Head of caudate nucleus (tissue), 42 donors: Measurements from ENCODE around the gene LDLRAD1.
A peak's percentile ranks its signal among the peaks of the same experiment; 100 is the strongest.
"Not testable (repeated sequence)": the region's sequence is repeated elsewhere in the genome, so short reads cannot be mapped to it uniquely, and the experiment has no call there.

Experiments
- DNase-seq, 42 donors: peaks; one replicate each; pipeline versions ENCODE4 v3.0.0 to v3.0.0-alpha.2; 2020 to 2021; ENCODE audit warnings: mixed read lengths in 7 of 42
- intact Hi-C: fragments of 100-400 bp; cut with DNase I; formaldehyde crosslinking; loops from one replicate; pipeline ENCODE4 v1.15.0; 2022

The LDLRAD1 gene

DNA sequence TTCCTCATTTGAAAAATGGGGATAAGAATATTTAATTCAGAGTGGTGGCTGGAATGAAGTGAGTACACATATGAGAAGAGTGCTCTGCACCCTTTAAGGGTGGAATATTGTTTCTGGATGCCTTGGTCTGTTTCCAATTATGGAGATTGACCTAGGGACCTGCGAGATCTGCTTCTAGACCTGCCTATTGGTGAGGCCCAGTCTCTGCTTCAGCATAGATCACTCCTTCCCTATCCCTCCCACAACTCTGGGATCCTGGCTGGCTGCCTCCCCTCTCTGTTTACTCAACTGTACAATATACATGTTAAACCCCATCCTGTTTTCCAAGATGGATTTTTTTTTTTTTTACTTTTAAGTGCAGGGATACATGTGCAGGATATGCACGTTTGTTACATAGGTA lies 6.4 kb upstream of the LDLRAD1 start:
- intact Hi-C loops, result no loop called here
- DNase-seq, result peak in 2 of 42 donors; percentile 8 to 36

DNA sequence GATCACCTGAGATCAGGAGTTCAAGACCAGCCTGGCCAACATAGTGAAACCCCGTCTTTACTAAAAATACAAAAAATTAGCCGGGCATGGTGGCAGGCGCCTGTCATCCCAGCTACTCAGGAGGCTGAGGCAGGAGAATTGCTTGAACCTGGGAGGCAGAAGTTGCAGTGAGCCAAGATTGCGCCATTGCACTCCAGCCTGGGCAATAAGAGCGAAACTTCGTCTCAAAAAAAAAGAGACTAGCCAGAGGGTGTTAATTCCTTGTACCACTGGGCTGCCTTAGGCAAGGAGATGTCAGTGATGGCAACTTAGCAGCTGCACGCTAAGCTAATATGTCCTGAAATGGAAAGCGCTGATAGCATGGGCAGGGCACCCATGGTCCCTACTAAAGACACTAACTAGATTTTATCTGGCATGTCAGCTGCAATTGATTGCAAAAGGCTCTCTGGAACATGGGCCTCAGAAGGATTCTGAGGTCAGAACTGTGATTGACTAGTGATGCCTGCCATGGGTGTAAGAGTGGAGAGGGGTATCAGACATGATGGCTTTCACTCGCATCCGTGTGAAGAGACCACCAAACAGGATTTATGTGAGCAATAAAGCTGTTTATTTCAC lies 1.7 kb upstream of the LDLRAD1 start:
- peak in 3 of 42 donors; percentile 10 to 18 (median 16) for DNase-seq
- intact Hi-C loops, result not testable (repeated sequence)

DNA sequence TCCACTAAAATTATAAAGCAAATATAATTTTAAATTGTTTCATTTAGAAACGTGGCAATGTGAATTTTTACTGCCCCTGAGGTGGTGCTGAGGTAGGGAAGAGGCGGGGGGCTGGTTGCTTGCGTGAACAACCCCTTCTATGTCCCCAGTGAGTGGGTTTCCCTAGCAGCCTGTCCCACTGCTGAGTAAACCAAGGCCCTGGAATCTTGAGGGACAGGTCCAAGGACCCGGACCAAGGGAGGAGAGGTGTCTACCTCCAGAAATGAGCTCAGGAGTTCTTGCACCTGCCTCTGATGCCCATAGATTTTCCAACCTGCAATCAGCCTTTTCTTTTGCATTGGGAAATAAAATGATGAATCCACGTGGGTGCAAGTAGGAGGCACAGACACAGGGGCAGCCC lies 649 bp upstream of the LDLRAD1 start:
- DNase-seq, result peak in 6 of 42 donors; percentile 4 to 26 (median 14)
- intact Hi-C loops, result no loop called here

DNA sequence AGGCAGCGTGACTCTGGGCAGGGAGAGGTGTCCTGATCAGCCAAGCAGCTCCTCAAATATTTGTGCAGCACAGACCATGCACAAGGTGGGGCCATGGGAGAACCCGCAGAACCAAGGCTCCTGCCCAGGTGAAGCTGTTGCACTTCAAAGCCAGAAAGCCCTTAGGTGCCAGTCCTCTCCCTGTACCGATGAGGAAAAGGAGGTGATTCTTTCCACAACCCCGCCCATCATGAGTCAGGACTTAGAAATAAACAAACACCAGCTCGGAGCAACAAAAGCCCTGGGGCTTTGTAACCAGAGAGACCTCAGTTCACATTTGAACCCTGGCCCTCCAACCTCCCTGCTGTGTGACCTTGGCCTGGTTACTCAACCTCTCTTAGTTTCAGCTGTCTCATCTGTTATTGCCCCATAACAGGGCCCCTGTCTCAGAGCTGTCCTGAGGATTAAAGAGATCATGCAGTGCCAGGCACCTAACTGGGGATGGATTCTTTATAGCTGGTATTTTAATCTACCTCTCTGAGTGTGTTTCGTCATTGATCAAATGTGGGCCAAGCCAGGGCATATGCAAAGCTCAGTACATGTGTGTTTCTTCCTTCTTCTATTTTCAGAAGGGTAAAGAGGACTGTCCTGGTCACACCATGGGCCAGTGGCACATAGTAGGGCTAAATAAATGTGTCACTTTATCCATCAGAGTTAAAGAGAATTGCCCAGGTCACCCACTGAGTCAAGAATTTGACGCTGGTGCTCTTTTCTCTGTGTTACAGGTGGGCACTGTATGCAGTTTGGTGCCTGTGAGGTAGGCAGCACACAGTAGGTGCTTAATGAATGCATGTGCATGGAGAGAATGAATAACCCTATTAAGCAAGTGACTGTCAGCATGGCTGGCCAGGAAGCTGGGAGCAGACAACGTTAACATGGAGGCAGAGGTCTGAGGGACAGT lies 1.4 kb downstream of the LDLRAD1 start:
- peak in 5 of 42 donors; percentile 3 to 28 (median 6) for DNase-seq
- intact Hi-C loops, result no loop called here

DNA sequence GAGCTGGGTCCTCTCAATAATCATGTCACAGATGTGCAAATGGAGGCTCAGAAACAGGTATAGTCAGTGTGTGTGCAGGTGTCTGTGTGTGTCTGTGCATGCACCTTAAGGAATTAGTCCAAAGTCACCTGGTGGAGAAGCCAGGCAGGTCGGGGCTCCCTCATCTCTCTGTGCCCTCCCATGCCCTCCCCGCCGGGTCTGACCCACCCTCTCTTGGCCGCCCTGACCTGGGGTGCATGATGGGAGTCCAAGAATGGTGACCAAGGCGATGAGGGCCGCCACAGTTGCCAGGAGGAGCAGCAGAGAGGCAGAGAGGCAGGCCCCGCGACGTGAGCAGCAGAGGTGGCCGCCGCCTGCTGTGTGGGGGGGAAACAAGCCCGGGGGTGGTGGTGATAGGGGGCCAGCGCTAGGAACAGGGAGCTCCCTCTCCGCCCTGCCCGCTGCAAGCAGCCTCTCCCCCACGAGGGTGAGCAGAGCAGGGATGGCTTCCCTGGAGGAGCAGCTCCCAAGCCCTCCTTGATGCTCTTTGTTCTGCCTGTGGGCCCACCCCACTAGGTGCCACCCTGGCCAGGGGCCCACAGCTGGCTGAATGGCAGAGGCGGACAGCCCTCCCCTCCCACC lies 3.9 kb downstream of the LDLRAD1 start:
- intact Hi-C loops, result no loop called here
- peak in 5 of 42 donors; percentile 11 to 28 (median 22) for DNase-seq

DNA sequence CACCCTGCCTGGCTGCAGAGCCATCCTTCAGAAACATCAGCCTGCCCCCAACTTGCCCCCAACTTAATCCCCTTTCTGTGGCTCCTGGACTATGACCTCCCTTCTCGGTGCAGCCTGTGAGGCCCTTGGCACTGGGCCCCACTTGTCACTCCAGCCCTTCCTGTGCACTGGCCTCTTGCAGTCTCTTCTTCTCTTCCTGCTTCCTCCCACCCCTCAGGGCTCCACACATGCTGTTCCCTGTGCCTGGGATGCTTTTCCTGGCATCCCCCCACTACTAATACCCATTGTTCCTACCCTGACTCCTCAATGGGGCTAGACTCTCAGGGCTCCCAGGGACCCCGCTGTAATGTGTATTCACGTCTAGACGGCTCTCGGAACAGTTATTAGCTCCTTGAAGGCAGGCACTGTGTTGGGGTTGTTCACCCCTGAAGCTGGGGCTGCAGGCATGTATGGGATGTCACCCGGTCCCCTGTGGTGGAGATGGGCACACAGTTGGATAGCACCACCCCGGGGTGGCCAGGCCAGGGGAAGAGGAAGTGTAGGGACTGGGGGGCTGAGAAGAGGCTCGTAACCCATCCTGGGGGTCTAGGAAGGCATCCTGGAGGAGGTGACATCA lies 4.5 kb downstream of the LDLRAD1 start:
- DNase-seq, result peak in 5 of 42 donors; percentile 0 to 26 (median 4)

DNA sequence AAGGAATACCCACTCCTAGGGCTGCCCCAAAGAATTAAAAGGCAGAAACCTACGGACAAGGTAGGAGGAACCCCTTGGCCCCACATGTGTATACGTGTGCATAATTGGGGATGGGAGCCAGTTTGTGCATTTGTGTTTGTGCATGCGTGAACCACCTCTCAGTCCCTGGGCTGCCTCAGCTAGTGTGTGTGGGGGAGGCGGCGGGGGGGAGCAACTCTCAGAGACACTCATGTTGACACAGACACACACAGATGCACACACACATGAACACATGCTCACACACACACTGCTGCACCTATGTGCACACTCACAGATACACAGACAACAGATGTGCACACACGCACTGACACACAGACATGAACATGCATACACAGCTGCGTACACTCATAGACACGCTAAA lies 5.1 kb downstream of the LDLRAD1 start:
- peak in 5 of 42 donors; percentile 5 to 22 (median 13) for DNase-seq
- intact Hi-C loops, result no loop called here

More for the DNA sequence above, 4.5 kb downstream of the LDLRAD1 start:
- intact Hi-C loops, result no loop called here

DNA sequence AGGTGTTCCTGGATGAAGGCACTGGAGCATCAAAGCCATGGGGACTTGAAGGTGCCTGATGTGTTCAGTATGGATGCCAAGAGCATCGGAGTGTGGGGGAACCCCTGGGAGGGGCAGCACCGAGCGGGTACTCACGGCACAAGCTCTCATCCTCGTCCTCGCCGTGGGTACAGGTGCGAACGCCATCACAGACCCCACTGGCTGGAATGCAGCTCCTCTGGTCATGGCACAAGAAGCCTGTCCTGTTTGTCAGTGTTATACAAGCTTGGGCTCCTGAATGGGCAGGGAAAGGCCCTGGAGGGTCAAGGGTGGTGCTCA lies 6.0 kb downstream of the LDLRAD1 start:
- DNase-seq, result peak in 5 of 42 donors; percentile 10 to 28 (median 16)
- intact Hi-C loops, result no loop called here

DNA sequence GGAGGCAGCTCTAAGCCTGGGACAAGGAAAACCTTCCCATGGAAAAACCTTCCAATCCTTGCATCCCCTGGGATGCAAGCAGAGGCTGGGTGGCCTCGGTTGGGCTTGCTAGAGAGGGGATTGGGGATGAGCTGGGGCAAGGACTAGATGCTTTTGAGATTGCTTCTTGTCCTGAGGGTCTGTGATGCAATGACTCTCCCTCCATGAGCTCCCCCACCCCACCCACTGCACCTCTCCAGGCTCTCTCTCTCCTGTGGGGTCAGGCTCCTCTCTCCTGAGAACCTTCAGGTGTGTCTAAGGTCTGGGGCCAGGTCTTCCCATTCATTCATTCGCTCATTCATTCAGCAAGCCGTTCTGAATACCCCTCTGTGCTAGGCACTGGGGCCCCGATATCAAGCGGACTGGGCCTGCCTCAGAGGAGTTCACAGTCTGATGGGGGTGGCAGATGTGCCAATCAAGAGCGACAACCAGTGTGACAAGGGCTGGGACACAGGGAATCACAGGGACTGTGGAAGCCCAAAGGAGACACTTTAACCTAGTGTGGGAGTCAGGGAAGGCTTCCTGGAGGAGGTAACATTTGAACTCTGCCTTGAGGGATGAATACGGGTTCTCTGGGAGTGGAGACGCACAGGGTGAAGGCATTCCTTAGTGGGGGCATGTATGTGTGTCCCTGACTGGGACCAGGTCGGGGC lies 6.5 kb downstream of the LDLRAD1 start:
- peak in 4 of 42 donors; percentile 5 to 23 (median 10) for DNase-seq
- intact Hi-C loops, result no loop called here

DNA sequence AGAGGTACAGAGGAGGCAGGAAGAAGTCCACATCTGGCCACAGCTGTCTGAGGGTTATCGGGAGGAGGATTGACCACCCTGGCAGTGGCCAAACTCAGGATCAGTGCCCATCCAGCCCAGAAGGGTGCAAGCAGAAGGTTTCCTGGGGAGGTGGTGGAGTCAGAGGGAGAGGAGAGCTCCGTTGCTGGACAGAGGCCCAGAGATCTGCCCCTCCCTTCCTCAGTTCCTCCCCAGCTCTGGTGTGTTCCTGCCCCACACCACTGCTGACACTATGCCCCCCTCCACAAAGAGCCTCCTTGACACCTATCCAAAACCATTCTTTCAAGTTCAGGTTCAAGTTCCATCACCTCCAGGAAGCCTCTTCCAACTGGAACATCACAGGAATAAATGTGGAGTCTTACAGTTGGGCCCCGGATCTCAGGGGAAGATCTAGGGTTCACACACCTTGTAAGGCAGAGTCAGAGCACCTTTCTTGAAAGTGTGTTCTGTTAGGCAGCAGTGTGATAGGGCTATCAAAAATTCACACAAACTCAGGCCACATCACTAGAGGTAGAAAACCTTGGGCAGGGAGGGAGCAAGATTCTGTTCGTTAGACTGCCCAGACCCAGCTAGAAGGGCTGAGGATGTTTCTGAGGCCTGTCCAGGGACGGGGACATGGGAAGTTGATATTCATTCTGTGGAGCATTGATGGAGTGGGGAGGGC lies 7.4 kb downstream of the LDLRAD1 start:
- peak in 4 of 42 donors; percentile 6 to 19 (median 10) for DNase-seq
- intact Hi-C loops, result no loop called here

DNA sequence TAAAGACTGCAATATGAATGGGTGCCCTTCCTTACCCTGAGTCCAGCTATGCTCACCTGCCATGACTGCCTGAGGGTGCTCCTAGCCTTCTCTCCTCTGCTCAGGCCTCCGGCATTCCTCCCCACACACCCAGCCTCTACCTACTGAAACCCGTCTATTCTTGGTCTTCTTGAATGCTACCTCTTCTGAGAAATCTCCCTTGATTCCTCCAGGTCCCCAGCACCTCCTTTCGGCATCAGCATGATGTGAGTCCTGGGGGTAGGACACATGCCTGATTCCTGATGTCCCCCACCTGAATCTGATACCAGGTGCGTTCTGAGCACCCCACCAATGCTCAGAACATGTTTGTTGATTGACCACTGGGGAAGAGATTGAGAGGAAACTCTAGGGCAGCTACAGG lies 8.6 kb downstream of the LDLRAD1 start:
- DNase-seq, result peak in 4 of 42 donors; percentile 6 to 15 (median 12)

DNA sequence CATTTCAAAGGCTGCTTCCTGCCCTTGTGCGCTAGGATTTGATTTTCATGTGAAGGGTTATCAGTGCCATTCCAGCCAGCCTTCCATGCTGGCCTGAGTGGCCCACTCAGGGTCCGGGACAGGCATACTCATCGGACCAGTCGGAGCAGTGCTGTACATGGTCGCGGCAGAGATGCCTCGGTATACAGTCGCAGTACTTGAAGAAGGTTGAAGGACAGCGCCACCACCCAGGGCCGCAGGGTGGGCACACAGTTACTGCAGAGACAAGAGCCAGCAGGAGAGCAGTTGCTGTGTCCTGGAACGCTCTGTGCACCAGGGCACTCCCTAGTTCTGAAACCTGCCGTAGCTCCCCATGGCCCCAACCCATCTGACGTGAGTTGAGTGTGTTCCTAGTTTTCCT lies 9.1 kb downstream of the LDLRAD1 start:
- intact Hi-C loops, result no loop called here
- peak in 5 of 42 donors; percentile 8 to 20 (median 13) for DNase-seq

More for the DNA sequence above, 8.6 kb downstream of the LDLRAD1 start:
- intact Hi-C loops, result no loop called here

DNA sequence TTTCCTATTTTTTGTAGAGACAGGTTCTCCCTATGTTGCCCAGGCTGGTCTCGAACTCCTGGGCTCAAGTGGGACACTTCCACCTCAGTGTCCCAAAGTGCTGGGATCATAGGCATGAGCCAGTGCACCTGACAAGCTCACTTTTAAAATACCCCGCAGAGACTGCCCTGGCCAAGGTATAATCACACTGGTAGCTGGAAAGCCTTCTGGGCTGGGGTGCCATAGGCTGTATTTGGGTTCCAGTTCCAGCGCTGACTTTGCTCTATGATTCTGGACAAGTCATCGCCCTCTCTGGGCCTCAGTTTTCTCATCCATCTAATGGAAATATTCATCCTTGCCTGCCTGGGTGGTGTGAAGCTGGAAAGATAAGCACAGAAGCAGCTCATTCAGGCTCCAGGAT lies 10.4 kb downstream of the LDLRAD1 start:
- intact Hi-C loops, result no loop called here
- peak in 3 of 42 donors; percentile 5 to 8 (median 6) for DNase-seq

DNA sequence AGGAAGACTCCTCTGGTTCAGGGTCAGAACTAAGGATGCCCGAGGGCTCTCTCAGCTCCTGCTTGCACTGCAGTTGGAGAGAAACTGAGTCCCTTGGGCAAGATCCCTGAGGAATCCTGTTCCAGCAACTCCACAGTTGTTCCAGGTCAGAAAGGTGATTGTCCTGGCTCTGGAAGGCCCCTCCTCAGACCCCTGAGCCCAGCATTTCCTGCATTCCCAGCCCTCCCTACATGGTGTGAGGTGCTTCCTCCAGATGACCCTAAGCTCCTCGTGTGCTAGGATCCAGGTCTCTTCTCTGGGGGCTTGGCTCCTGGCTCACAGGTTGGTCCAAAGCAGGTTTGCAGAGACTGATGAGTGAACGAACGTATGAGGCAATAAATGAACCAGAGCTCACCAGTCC lies 11.5 kb downstream of the LDLRAD1 start:
- intact Hi-C loops, result no loop called here

DNA sequence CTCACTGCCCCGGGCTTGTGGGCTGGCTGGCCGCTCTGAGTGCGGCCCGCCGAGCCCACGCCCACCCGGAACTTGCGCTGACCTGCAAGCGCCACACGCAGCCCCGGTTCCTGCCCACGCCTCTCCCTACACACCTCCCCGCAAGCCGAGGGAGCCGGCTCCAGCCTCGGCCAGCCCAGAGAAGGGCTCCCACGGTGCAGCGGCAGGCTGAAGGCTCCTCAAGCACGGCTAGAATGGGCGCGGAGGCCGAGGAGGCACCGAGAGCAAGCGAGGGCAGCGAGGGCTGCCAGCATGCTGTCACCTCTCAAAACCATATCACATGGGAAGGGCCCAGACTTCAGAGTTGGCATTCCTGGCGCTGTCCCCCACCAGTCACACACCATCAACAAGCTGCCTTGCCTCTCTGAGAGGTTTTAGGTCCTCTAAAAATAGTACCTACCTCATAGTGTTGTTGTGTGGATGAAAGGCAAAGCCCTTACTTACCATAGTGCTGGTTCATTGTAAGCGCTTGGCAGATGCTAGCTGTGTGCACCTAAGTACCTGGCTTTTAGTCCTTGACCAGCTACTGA lies 13.4 kb downstream of the LDLRAD1 start:
- DNase-seq, result peak in 1 of 42 donors; percentile 5
- intact Hi-C loops, result no loop called here

More for the DNA sequence above, 11.5 kb downstream of the LDLRAD1 start:
- peak in 1 of 42 donors; percentile 19 for DNase-seq

DNA sequence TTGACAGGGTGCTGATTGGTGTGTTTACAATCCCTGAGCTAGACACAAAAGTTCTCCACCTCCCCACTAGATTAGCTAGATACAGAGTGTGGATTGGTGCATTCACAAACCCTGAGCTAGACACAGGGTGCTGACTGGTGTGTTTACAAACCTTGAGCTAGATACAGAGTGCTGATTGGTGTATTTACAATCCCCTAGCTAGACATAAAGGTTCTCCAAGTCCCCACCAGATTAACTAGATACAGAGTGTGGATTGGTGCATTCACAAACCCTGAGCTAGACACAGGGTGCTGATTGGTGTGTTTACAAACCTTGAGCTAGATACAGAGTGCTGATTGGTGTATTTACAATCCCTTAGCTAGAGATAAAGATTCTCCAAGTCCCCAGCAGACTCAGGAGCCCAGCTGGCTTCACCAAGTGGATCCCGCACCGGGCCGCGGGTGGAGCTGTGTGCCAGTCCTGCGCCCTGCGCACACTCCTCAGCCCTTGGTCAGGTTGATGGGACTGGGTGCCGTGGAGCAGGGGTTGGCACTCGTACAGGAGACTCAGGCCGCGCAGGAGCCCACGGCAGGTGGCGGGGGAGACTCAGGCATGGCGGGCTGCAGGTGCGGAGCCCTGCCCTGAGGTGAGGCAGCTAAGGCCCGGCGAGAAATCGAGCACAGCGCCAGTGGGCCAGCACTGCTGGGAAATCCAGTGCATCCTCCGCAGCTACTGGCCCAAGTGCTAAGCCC lies 14.1 kb downstream of the LDLRAD1 start:
- intact Hi-C loops, result not testable (repeated sequence)
- DNase-seq, result peak in 2 of 42 donors; percentile 16 to 23

DNA sequence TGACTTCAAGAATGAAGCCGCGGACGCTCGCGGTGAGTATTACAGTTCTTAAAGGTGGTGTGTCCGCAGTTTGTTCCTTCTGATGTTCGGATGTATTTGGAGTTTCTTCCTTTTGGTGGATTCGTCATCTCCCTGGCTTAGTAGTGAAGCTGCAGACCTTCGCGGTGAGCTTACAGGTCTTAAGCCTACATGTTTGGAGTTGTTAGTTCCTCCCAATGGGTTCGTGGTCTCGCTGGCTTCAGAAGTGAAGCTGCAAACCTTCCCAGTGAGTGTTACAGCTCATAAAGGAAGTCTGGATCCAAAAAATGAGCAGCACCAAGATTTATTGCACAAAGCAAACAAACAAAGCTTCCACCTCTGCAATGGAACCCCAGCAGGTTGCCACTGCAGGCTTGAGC lies 14.7 kb downstream of the LDLRAD1 start:
- peak in 3 of 42 donors; percentile 2 to 13 (median 12) for DNase-seq
- intact Hi-C loops, result no loop called here
